Smooth muscle cell (in vitro differentiated cells): Measurements from ENCODE around the gene SCRT2. TPM values are rescaled to one million over a fixed set of nuclear protein-coding genes. Genes with fewer than 3 reads are reported as not detected.

Source experiments
- DNase-seq: peaks from one replicate; lab custom pipeline; 2025; ENCODE audit not compliant: unreplicated experiment; lab: John Stamatoyannopoulos, UW
- H2AFZ ChIP-seq: fragments of 200-600 bp; sonication (generic); 2 replicates; pipeline ENCODE4 v1.6.0; 2016; ENCODE audit warnings: antibody characterized with exemption, low read depth, mild to moderate bottlenecking
- H3F3A ChIP-seq: fragments of 200-600 bp; sonication (generic); 2 replicates; pipeline ENCODE4 v1.6.0; 2017; ENCODE audit warnings: antibody characterized with exemption, low read depth
- H3K27ac ChIP-seq: fragments of 200-600 bp; sonication (generic); 2 replicates; pipeline ENCODE4 v1.5.1; 2016; ENCODE audit warnings: low read depth, mild to moderate bottlenecking
- H3K27me3 ChIP-seq: fragments of 200-600 bp; sonication (generic); 2 replicates; pipeline ENCODE4 v1.6.1; 2016; ENCODE audit warnings: low read depth, mild to moderate bottlenecking
- H3K36me3 ChIP-seq: fragments of 200-600 bp; sonication (generic); 2 replicates; pipeline ENCODE4 v1.5.1; 2016; ENCODE audit warnings: low read depth
- H3K4me1 ChIP-seq: fragments of 200-600 bp; sonication (generic); 2 replicates; pipeline ENCODE4 v1.5.1; 2016; ENCODE audit warnings: low read depth
- H3K4me2 ChIP-seq: fragments of 200-600 bp; sonication (generic); 2 replicates; pipeline ENCODE4 v1.6.0; 2016; ENCODE audit warnings: mild to moderate bottlenecking
- H3K4me3 ChIP-seq: fragments of 200-600 bp; sonication (generic); 2 replicates; pipeline ENCODE4 v1.5.1; 2016; ENCODE audit warnings: mild to moderate bottlenecking
- H3K79me2 ChIP-seq: fragments of 200-600 bp; sonication (generic); 2 replicates; pipeline ENCODE4 v1.6.0; 2016; ENCODE audit warnings: low read depth, mild to moderate bottlenecking
- H3K9ac ChIP-seq: fragments of 200-600 bp; sonication (generic); 2 replicates; pipeline ENCODE4 v1.6.0; 2016; ENCODE audit warnings: low read depth
- H3K9me3 ChIP-seq: fragments of 200-600 bp; sonication (generic); replicated peaks from 2 replicates; pipeline ENCODE4 v1.5.1; 2016; ENCODE audit warnings: low read depth
- H4K20me1 ChIP-seq: fragments of 200-600 bp; sonication (generic); 2 replicates; pipeline ENCODE4 v1.6.0; 2016; ENCODE audit warnings: low read depth
- WGBS: methylation state at CpG from one replicate; pipeline ENCODE4 v1.1.7; 2016; ENCODE audit warnings: low lambda C conversion rate; 5-methylcytosine and 5-hydroxymethylcytosine counted together
- polyA plus RNA-seq: library from polyadenylated mRNA; unstranded; fragments of >200 nt; fragmentation: Nextera tagmentation; extraction: Ambion mirVana; gene quantifications from 2 replicates; pipeline ENCODE4 v1.2.1, GENCODE V29; 2016
- total RNA-seq: library from RNA; depleted of rRNA; stranded (reverse); fragments of >200 nt; gene quantifications from 2 replicates; pipeline ENCODE4 v1.2.3, GENCODE V29; 2014
- TF ChIP-seq, protein P1 (sequence below): fragments of 200-600 bp; sonication (generic); IDR thresholded peaks from 2 replicates; pipeline ENCODE4 v1.5.1; 2017; ENCODE audit warnings: borderline replicate concordance, mild to moderate bottlenecking, antibody characterized with exemption; ENCODE audit not compliant: insufficient read depth, poor library complexity, severe bottlenecking

SCRT2 gene
- total and polyA plus RNA-seq, 2 experiments from 2014 or later = not detected

DNA sequence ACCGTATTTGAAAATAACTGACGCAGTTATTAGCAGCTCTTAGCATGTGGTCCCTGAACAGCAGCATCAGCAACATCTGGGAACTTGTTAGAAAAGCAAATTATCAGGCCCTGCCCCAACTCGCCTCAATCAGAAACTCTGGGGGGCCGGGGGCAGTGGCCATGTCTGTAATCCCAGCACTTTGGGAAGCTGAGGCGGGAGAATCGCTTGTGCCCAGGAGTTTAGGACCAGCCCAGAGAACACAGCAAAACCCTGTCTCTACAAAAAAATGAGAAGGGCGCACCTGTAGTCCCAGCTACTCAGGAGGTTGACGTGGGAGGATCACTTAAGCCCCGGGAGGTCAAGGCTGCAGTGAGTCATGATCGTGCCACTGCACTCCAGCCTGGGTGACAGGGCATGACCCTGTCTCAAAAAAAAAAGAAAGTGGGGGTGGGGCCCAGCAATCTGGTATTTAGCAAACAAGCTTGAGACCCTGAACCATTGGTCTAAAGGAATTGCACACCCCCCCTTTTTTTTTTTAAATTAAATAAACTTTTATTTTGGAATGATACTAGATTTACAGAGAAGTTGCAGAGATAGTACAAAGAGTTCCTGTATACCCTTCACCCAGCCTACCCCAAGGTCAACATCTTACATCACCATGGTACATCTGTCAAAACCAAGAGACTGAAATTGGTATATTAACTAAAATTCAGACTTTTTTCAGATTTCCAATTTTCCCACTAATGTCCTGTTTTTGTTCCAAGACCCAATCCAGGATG, 29.3 kb downstream of the SCRT2 start:
- no peaks in the 10 kb centered on the region for H3K9me3 ChIP-seq
- H3K4me1 ChIP-seq = no peaks in the 10 kb centered on the region
- WGBS = 87% methylated on average over 10 of the region's 10 CpGs
- no peak overlapping the region for H3K4me3 ChIP-seq
- H3K9ac ChIP-seq = no peak overlapping the region
- no peak overlapping the region for H3K27ac ChIP-seq
- H3K27me3 ChIP-seq = no peaks in the 10 kb centered on the region
- TF ChIP-seq, protein P1, sequence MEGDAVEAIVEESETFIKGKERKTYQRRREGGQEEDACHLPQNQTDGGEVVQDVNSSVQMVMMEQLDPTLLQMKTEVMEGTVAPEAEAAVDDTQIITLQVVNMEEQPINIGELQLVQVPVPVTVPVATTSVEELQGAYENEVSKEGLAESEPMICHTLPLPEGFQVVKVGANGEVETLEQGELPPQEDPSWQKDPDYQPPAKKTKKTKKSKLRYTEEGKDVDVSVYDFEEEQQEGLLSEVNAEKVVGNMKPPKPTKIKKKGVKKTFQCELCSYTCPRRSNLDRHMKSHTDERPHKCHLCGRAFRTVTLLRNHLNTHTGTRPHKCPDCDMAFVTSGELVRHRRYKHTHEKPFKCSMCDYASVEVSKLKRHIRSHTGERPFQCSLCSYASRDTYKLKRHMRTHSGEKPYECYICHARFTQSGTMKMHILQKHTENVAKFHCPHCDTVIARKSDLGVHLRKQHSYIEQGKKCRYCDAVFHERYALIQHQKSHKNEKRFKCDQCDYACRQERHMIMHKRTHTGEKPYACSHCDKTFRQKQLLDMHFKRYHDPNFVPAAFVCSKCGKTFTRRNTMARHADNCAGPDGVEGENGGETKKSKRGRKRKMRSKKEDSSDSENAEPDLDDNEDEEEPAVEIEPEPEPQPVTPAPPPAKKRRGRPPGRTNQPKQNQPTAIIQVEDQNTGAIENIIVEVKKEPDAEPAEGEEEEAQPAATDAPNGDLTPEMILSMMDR = no peak
- no peak for DNase-seq
- H3K4me2 ChIP-seq = no peak overlapping the region
- peaks cover 12% of the 10 kb centered on the region for H3K36me3 ChIP-seq
- peaks cover 4% of the 10 kb centered on the region for H3F3A ChIP-seq
- peaks cover 32% of the 10 kb centered on the region for H4K20me1 ChIP-seq
- no peak overlapping the region for H2AFZ ChIP-seq
- no peaks in the 10 kb centered on the region for H3K79me2 ChIP-seq

DNA sequence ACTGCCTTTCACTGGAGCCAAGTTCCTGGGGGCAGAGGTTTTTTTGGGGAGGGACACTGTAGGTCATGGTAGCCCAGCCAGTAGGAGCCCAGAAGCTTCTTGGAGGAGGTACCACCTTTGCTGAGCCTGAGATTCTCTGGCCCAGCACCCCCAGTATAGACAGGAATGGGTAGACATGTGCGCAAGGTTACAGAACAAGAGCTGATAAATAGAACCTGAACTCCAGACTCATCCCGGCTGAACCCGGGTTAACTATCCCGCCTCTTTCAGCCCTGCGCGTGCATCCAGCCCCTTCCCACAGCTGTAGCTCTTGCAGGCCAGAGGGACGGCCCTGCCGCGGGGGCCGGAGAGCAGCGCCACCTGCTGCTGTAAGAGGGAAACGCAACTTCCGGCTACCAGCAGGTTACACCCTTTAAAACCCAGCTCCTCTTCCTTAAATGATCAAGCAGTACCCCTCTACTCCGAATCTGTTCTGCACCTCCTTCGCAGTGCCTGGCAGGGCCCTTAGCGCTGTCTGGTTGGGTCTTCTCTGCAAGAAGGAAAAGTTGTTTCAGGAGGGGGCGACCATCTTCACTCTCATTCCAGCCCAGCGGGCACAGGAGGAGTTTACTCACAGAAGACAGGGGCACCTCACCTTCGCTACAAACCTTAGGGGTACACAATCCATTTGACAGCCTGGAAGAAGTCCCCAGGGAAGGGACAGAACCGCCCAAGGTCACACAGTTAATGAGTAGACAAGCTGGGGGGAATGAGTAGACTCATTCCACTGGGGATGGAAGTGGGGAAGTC, 30.1 kb downstream of the SCRT2 start:
- WGBS = 20% methylated on average over 20 of the region's 20 CpGs
- H4K20me1 ChIP-seq = peaks cover 25% of the 10 kb centered on the region
- H3K36me3 ChIP-seq = peaks cover 12% of the 10 kb centered on the region
- H3K79me2 ChIP-seq = no peaks in the 10 kb centered on the region
- H3K27me3 ChIP-seq = no peaks in the 10 kb centered on the region
- H3K4me3 ChIP-seq = no peak overlapping the region
- H3K4me1 ChIP-seq = no peaks in the 10 kb centered on the region
- H3K9ac ChIP-seq = no peak overlapping the region
- H3K9me3 ChIP-seq = no peaks in the 10 kb centered on the region
- TF ChIP-seq, protein P1 = peak; percentile 89
- no peak overlapping the region for H3K27ac ChIP-seq
- no peak overlapping the region for H2AFZ ChIP-seq
- no peak overlapping the region for H3K4me2 ChIP-seq
- peak; percentile 40 for DNase-seq
- H3F3A ChIP-seq = peaks cover 4% of the 10 kb centered on the region

DNA sequence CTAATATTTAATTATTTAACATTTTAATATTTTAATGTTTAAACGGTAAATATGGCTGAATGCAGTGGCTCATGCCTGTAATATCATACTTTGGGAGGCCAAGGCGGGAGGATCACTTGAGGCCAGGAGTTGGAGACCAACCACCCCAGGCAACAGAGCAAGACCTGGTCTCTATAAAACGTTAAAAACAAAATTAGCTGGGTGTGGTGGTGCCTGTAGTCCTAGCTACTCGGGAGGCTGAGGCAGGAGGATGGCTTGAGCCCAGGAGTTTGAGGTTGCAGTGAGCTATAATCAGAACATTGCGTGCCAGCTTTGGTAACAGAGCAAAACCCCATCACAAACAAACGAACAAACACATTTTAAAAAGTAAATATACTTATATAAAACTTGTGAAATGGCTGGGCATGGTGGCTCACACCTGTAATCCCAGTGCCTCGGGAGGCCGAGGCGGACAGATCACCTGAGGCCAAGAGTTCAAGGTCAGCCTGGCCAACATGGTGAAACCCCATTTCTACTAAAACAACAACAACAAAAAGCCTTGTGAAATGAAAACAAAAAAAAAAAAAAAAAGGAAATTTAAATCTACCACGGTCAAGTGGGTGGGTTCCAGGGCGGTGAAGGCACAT, 30.8 kb downstream of the SCRT2 start:
- WGBS = 87% methylated on average over 11 of the region's 11 CpGs
- no peak overlapping the region for H2AFZ ChIP-seq
- no peak overlapping the region for H3K9ac ChIP-seq
- peaks cover 4% of the 10 kb centered on the region for H3F3A ChIP-seq
- no peaks in the 10 kb centered on the region for H3K27me3 ChIP-seq
- peaks cover 12% of the 10 kb centered on the region for H3K36me3 ChIP-seq
- no peak overlapping the region for H3K27ac ChIP-seq
- DNase-seq = no peak
- H4K20me1 ChIP-seq = peaks cover 23% of the 10 kb centered on the region
- H3K9me3 ChIP-seq = no peaks in the 10 kb centered on the region
- no peak overlapping the region for H3K4me2 ChIP-seq
- no peaks in the 10 kb centered on the region for H3K79me2 ChIP-seq
- H3K4me1 ChIP-seq = no peaks in the 10 kb centered on the region
- no peak overlapping the region for H3K4me3 ChIP-seq
- TF ChIP-seq, protein P1 = no peak
